MM.1S (cell line): ENCODE measurements around the gene TNFSF4.

Source experiments
- CTCF ChIP-seq: fragments of 300-600 bp; sonication (generic); IDR thresholded peaks from 2 replicates; pipeline ENCODE4 v1.5.1; 2016; ENCODE audit warnings: antibody characterized with exemption, low read length, mixed read lengths
- EZH2phosphoT487 ChIP-seq: fragments of 300-600 bp; sonication (generic); IDR thresholded peaks from 2 replicates; pipeline ENCODE4 v1.6.1; 2018; ENCODE audit warnings: antibody characterized with exemption, low read length

- TF ChIP-seq CTCF = no peak
- TF ChIP-seq EZH2phosphoT487 = no peak
These were observed 45.5 kb downstream of the TNFSF4 start for GRCh38 chr1:173161510-173162221.
